Measurements from ENCODE around the gene SSTR4. TPM values are rescaled to one million over a fixed set of nuclear protein-coding genes. Genes with fewer than 3 reads are reported as not detected.

The SSTR4 gene
- total RNA-seq, 6 experiments from 2014 or later, result not detected

DNA sequence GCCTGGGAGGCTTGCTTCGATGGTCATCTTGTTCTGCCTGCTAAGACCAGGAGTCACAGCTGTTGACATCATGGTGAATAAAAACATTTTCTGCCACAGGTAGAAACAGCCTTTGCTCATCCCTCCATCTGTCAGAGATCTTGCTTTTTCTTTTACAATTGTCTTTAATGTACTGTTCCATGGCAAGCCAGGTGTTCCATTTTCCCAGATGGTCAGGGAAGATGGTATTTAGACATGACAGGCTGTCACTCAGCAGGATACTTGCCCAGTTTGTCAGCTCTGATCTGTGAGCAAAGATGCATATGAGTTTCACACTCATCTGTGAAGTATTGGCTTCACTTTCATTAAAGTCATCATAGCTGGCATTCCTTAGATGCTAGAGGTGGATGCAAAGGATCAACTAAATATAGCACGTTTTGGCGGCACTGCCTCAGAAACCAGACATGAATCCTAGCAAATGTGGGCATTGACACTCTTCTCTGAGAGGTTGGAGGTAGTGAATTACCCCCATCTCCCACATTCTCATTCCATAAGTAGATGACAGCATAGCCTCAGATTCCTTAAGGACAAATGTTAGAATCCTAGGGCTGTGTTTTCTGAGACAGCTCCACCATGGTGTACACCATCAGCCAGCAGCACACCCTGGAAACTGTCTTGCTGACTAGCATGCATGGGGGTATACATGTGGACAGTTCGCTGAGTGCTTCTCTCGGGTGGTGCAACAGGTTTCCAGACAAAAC lies 4.2 kb downstream of the SSTR4 start:
- DNase-seq (no peak), ATAC-seq (no peak)
- no peaks in the 10 kb centered on the region for H3K4me1 ChIP-seq
- H3K36me3 ChIP-seq, result no peaks in the 10 kb centered on the region
- intact Hi-C loops (cut with DNase I), result no loop called here
- WGBS (ENCODE audit: insufficient coverage, low coverage, low lambda C conversion rate, missing lambda C conversion rate), result 59% methylated on average over 4 of the region's 5 CpGs
- TF ChIP-seq, protein P1, sequence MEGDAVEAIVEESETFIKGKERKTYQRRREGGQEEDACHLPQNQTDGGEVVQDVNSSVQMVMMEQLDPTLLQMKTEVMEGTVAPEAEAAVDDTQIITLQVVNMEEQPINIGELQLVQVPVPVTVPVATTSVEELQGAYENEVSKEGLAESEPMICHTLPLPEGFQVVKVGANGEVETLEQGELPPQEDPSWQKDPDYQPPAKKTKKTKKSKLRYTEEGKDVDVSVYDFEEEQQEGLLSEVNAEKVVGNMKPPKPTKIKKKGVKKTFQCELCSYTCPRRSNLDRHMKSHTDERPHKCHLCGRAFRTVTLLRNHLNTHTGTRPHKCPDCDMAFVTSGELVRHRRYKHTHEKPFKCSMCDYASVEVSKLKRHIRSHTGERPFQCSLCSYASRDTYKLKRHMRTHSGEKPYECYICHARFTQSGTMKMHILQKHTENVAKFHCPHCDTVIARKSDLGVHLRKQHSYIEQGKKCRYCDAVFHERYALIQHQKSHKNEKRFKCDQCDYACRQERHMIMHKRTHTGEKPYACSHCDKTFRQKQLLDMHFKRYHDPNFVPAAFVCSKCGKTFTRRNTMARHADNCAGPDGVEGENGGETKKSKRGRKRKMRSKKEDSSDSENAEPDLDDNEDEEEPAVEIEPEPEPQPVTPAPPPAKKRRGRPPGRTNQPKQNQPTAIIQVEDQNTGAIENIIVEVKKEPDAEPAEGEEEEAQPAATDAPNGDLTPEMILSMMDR (IDR thresholded peaks at IDR 0.05), result no peak
- TF ChIP-seq POLR2A (IDR thresholded peaks at IDR 0.05), result no peak
- H3K27ac ChIP-seq, result no peak overlapping the region
- no peaks in the 10 kb centered on the region for H3K9me3 ChIP-seq
- H3K4me3 ChIP-seq, result no peak overlapping the region
- H3K27me3 ChIP-seq, result no peaks in the 10 kb centered on the region

DNA sequence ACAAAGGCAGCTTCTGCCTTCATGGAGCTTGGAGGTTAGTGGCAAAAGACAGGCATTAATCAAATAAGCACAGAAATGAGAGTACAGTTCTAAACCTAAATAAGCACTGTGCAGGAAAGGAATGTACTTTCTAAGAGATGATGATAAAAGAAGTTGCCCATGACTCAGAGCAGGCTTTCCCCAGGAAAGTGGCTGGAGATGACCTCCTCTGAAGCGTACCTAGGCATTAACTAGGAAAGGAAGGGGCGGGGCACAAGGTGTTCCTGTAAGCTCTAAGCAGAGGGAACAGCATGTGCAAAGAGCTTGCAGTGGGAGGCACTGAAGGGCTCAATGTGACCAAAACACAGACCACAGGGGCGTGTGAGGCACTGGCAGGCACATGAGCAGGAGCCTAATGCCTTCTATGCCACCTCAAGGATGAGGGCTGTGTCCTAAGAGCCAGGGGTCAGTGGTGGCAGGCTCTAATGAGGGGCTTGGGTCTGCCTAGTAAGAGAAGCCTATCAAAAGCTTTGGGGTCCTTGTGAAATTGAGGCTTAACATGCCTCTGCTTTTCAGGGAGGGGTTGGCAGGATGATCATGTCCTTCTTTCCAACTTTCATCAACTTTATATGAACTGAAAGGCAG lies 4.9 kb downstream of the SSTR4 start:
- Histone ChIP-seq H3K27me3 (no peaks in the 10 kb centered on the region), H3K27ac (no peak overlapping the region), H3K9me3 (no peaks in the 10 kb centered on the region), H3K4me3 (no peak overlapping the region), H3K4me1 (no peaks in the 10 kb centered on the region), H3K36me3 (no peaks in the 10 kb centered on the region)
- ATAC-seq, result no peak
- no peak for TF ChIP-seq POLR2A (IDR thresholded peaks at IDR 0.05)
- TF ChIP-seq, protein P1 (IDR thresholded peaks at IDR 0.05), result no peak
- whole genome bisulfite sequencing (ENCODE audit: insufficient coverage, low coverage, low lambda C conversion rate, missing lambda C conversion rate), result 29% methylated on average over 1 of the region's 3 CpGs
- intact Hi-C loops (cut with DNase I), result no loop called here
- DNase-seq, result no peak

DNA sequence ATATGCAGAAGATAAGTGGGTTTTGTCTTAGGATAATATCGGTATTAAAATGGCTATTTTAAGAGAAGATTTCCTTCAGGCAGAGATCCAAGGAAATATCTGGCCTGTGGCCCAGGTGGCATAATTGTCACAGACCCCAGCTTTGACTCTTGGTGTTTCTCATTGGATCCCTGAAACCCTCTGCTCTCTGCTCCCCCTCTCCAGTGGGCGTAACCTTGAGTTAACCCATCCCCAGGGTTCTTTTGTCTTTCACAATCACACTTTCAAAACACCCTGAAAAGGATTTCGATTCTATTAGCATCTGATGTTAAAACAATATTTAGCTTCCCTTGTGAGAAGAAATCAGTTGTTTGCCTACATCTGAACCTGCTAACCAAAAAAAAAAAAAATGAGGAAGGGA lies 7.2 kb downstream of the SSTR4 start:
- Histone ChIP-seq H3K36me3 (no peaks in the 10 kb centered on the region), H3K4me3 (no peak overlapping the region), H3K27me3 (no peaks in the 10 kb centered on the region), H3K9me3 (no peaks in the 10 kb centered on the region), H3K4me1 (no peaks in the 10 kb centered on the region), H3K27ac (no peak overlapping the region)
- intact Hi-C loops (cut with DNase I), result no loop called here
- ATAC-seq (no peak), DNase-seq (no peak)
- TF ChIP-seq, protein P1 (IDR thresholded peaks at IDR 0.05), result no peak
- no peak for TF ChIP-seq POLR2A (IDR thresholded peaks at IDR 0.05)
- WGBS (ENCODE audit: insufficient coverage, low coverage, low lambda C conversion rate, missing lambda C conversion rate), result 23% methylated on average over 3 of the region's 3 CpGs

DNA sequence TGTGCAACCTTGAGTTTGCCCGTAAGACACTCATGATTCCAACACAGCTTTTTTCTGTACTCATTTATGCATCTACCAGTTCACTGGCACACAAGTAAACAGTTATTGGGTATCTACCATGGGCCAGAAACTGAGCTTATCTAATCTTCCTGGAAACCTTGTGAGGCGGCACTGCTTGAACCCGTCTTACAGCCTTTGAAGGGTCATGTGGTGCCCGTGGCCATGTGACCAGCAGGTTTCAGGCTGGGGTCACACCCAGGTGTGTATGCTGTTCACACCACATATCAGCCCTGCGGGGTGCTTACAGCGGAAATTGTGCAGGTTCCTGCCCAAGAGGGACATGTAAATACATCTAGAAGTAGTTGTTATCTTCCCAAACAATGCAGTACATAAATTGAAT lies 8.3 kb downstream of the SSTR4 start:
- Histone ChIP-seq H3K4me1 (peaks cover 0 to under 1% (median 0%) of the 10 kb centered on the region in 4 donors), H3K9me3 (no peaks in the 10 kb centered on the region), H3K4me3 (no peak overlapping the region), H3K36me3 (no peaks in the 10 kb centered on the region), H3K27ac (no peak overlapping the region), H3K27me3 (peaks cover 0 to 11% of the 10 kb centered on the region in 2 donors)
- ATAC-seq, result no peak
- TF ChIP-seq, protein P1 (IDR thresholded peaks at IDR 0.05), result no peak
- no peak for TF ChIP-seq POLR2A (IDR thresholded peaks at IDR 0.05)
- 64% methylated on average over 6 of the region's 6 CpGs for WGBS (ENCODE audit: insufficient coverage, low coverage, low lambda C conversion rate, missing lambda C conversion rate)
- no peak for DNase-seq
- intact Hi-C loops (cut with DNase I), result no loop called here
